Skeletal muscle satellite cell (primary cell): ENCODE results near the gene INPP5A.

Experiments
- H3K27me3 ChIP-seq: 2 replicates; pipeline ENCODE4 v1.7.0; 2013; ENCODE audit warnings: low read length; ENCODE audit not compliant: control insufficient read depth, insufficient read depth
- H3K36me3 ChIP-seq: 2 replicates; pipeline ENCODE4 v1.7.0; 2013; ENCODE audit warnings: mild to moderate bottlenecking, control low read depth, low read length; ENCODE audit not compliant: insufficient read depth
- H3K4me1 ChIP-seq: 2 replicates; pipeline ENCODE4 v1.7.0; 2013; ENCODE audit warnings: low read length; ENCODE audit not compliant: control insufficient read depth, insufficient read depth
- H3K4me2 ChIP-seq: 2 replicates; pipeline ENCODE4 v1.7.0; 2013; ENCODE audit warnings: mild to moderate bottlenecking, low read length
- H3K4me3 ChIP-seq: 2 replicates; pipeline ENCODE4 v1.7.0; 2013; ENCODE audit warnings: low read length
- H3K9ac ChIP-seq: 2 replicates; pipeline ENCODE4 v1.7.0; 2013; ENCODE audit warnings: mild to moderate bottlenecking, low read depth, low read length, moderate library complexity
- H3K9me3 ChIP-seq: replicated peaks from 2 replicates; pipeline ENCODE4 v1.7.0; 2013; ENCODE audit warnings: mild to moderate bottlenecking, control low read depth, low read length

INPP5A gene

GRCh38 chr10:132606031-132606491, 68.5 kb downstream of the INPP5A start:
- Histone ChIP-seq H3K9me3 (no peaks in the 10 kb centered on the region), H3K9ac (no peak overlapping the region), H3K4me2 (peak overlapping the region; percentile 68), H3K36me3 (no peaks in the 10 kb centered on the region), H3K4me3 (no peak overlapping the region), H3K4me1 (peaks cover 12% of the 10 kb centered on the region), H3K27me3 (no peaks in the 10 kb centered on the region)

GRCh38 chr10:132606536-132607316, 69.1 kb downstream of the INPP5A start:
- no peaks in the 10 kb centered on the region for H3K9me3 ChIP-seq
- no peaks in the 10 kb centered on the region for H3K27me3 ChIP-seq
- H3K4me3 ChIP-seq: peak overlapping the region; percentile 39
- H3K4me2 ChIP-seq: peak overlapping the region; percentile 68
- no peaks in the 10 kb centered on the region for H3K36me3 ChIP-seq
- H3K4me1 ChIP-seq: peaks cover 12% of the 10 kb centered on the region
- no peak overlapping the region for H3K9ac ChIP-seq

GRCh38 chr10:132607491-132607890, 69.9 kb downstream of the INPP5A start:
- no peaks in the 10 kb centered on the region for H3K27me3 ChIP-seq
- H3K9ac ChIP-seq: no peak overlapping the region
- H3K4me3 ChIP-seq: no peak overlapping the region
- peaks cover 12% of the 10 kb centered on the region for H3K4me1 ChIP-seq
- H3K9me3 ChIP-seq: no peaks in the 10 kb centered on the region
- H3K4me2 ChIP-seq: no peak overlapping the region
- H3K36me3 ChIP-seq: no peaks in the 10 kb centered on the region

- H3K4me1 ChIP-seq: peaks cover 12% of the 10 kb centered on the region
- H3K27me3 ChIP-seq: no peaks in the 10 kb centered on the region
- H3K4me2 ChIP-seq: no peak overlapping the region
- H3K9ac ChIP-seq: no peak overlapping the region
- no peaks in the 10 kb centered on the region for H3K9me3 ChIP-seq
- no peaks in the 10 kb centered on the region for H3K36me3 ChIP-seq
- no peak overlapping the region for H3K4me3 ChIP-seq
Observed at GRCh38 chr10:132607961-132608495, 70.4 kb downstream of the INPP5A start.

GRCh38 chr10:132608511-132609195, 71.1 kb downstream of the INPP5A start:
- H3K36me3 ChIP-seq: no peaks in the 10 kb centered on the region
- no peaks in the 10 kb centered on the region for H3K9me3 ChIP-seq
- H3K4me3 ChIP-seq: no peak overlapping the region
- H3K4me1 ChIP-seq: peaks cover 12% of the 10 kb centered on the region
- H3K4me2 ChIP-seq: no peak overlapping the region
- no peaks in the 10 kb centered on the region for H3K27me3 ChIP-seq
- no peak overlapping the region for H3K9ac ChIP-seq

GRCh38 chr10:132609211-132609610, 71.6 kb downstream of the INPP5A start:
- Histone ChIP-seq H3K27me3 (no peaks in the 10 kb centered on the region), H3K4me1 (peaks cover 12% of the 10 kb centered on the region), H3K36me3 (no peaks in the 10 kb centered on the region), H3K4me2 (no peak overlapping the region), H3K9ac (no peak overlapping the region), H3K9me3 (no peaks in the 10 kb centered on the region), H3K4me3 (no peak overlapping the region)

- no peak overlapping the region for H3K4me3 ChIP-seq
- no peak overlapping the region for H3K9ac ChIP-seq
- no peaks in the 10 kb centered on the region for H3K36me3 ChIP-seq
- H3K4me1 ChIP-seq: peaks cover 12% of the 10 kb centered on the region
- H3K9me3 ChIP-seq: no peaks in the 10 kb centered on the region
- H3K4me2 ChIP-seq: no peak overlapping the region
- H3K27me3 ChIP-seq: no peaks in the 10 kb centered on the region
Observed at GRCh38 chr10:132610071-132610701, 72.6 kb downstream of the INPP5A start.

- no peak overlapping the region for H3K9ac ChIP-seq
- no peak overlapping the region for H3K4me3 ChIP-seq
- no peaks in the 10 kb centered on the region for H3K9me3 ChIP-seq
- H3K27me3 ChIP-seq: no peaks in the 10 kb centered on the region
- no peaks in the 10 kb centered on the region for H3K36me3 ChIP-seq
- H3K4me1 ChIP-seq: peaks cover 9% of the 10 kb centered on the region
- no peak overlapping the region for H3K4me2 ChIP-seq
Observed at GRCh38 chr10:132611026-132611910, 73.7 kb downstream of the INPP5A start.

GRCh38 chr10:132611986-132612385, 74.4 kb downstream of the INPP5A start:
- peaks cover 2% of the 10 kb centered on the region for H3K4me1 ChIP-seq
- no peaks in the 10 kb centered on the region for H3K27me3 ChIP-seq
- H3K9me3 ChIP-seq: no peaks in the 10 kb centered on the region
- H3K36me3 ChIP-seq: no peaks in the 10 kb centered on the region
- H3K4me2 ChIP-seq: no peak overlapping the region
- H3K9ac ChIP-seq: no peak overlapping the region
- H3K4me3 ChIP-seq: no peak overlapping the region

- Histone ChIP-seq H3K9me3 (no peaks in the 10 kb centered on the region), H3K9ac (no peak overlapping the region)
Observed at GRCh38 chr10:132612571-132613504, 75.3 kb downstream of the INPP5A start.

More at GRCh38 chr10:132612571-132613504, 75.3 kb downstream of the INPP5A start:
- H3K4me1 ChIP-seq: no peaks in the 10 kb centered on the region
- H3K4me3 ChIP-seq: no peak overlapping the region
- no peaks in the 10 kb centered on the region for H3K27me3 ChIP-seq
- H3K36me3 ChIP-seq: no peaks in the 10 kb centered on the region
- H3K4me2 ChIP-seq: no peak overlapping the region
